ENCODE measurements around the gene CHD6.

The CHD6 gene

GRCh38 chr20:41470362-41471095 lies 147.6 kb downstream of the CHD6 start:
- DNase-seq (ENCODE audit: low read depth in 2 of 2): no peak

GRCh38 chr20:41469868-41470267 lies 148.3 kb downstream of the CHD6 start:
- no peak for DNase-seq (ENCODE audit: low read depth in 2 of 2)

GRCh38 chr20:41468994-41469600 lies 149.1 kb downstream of the CHD6 start:
- no peak for DNase-seq (ENCODE audit: low read depth in 2 of 2)

GRCh38 chr20:41467690-41468089 lies 150.5 kb downstream of the CHD6 start:
- no peak for DNase-seq (ENCODE audit: low read depth in 2 of 2)

- DNase-seq (ENCODE audit: low read depth in 2 of 2): no peak
Observed at GRCh38 chr20:41467220-41467619, 151.0 kb downstream of the CHD6 start.

GRCh38 chr20:41463567-41463966 lies 154.6 kb downstream of the CHD6 start:
- DNase-seq (ENCODE audit: low read depth in 2 of 2): no peak

GRCh38 chr20:41462372-41463161 lies 155.6 kb downstream of the CHD6 start:
- DNase-seq (ENCODE audit: low read depth in 2 of 2): no peak

GRCh38 chr20:41458761-41459160 lies 159.4 kb downstream of the CHD6 start:
- no peak for DNase-seq (ENCODE audit: low read depth in 2 of 2)

- no peak for DNase-seq (ENCODE audit: low read depth in 2 of 2)
Observed at GRCh38 chr20:41457173-41457857, 160.9 kb downstream of the CHD6 start.

GRCh38 chr20:41456351-41456750 lies 161.8 kb downstream of the CHD6 start:
- no peak for DNase-seq (ENCODE audit: low read depth in 2 of 2)

GRCh38 chr20:41454250-41454649 lies 163.9 kb downstream of the CHD6 start:
- DNase-seq (ENCODE audit: low read depth in 2 of 2): no peak

- DNase-seq (ENCODE audit: low read depth in 2 of 2): no peak
Observed at GRCh38 chr20:41453010-41453950, 164.9 kb downstream of the CHD6 start.

GRCh38 chr20:41452226-41452625 lies 166.0 kb downstream of the CHD6 start:
- DNase-seq (ENCODE audit: low read depth in 2 of 2): no peak

- DNase-seq (ENCODE audit: low read depth in 2 of 2): no peak
Observed at GRCh38 chr20:41447006-41447405, 171.2 kb downstream of the CHD6 start.

- no peak for DNase-seq (ENCODE audit: low read depth in 2 of 2)
Observed at GRCh38 chr20:41446456-41446855, 171.7 kb downstream of the CHD6 start.

GRCh38 chr20:41444821-41445220 lies 173.4 kb downstream of the CHD6 start:
- DNase-seq (ENCODE audit: low read depth in 2 of 2): no peak

GRCh38 chr20:41443691-41444090 lies 174.5 kb downstream of the CHD6 start:
- no peak for DNase-seq (ENCODE audit: low read depth in 2 of 2)

GRCh38 chr20:41440882-41441281 lies 177.3 kb downstream of the CHD6 start:
- DNase-seq (ENCODE audit: low read depth in 2 of 2): no peak

- DNase-seq (ENCODE audit: low read depth in 2 of 2): no peak
Observed at GRCh38 chr20:41437836-41438235, 180.3 kb downstream of the CHD6 start.

- DNase-seq (ENCODE audit: low read depth in 2 of 2): no peak
Observed at GRCh38 chr20:41436679-41437078, 181.5 kb downstream of the CHD6 start.

- DNase-seq (ENCODE audit: low read depth in 2 of 2): no peak
Observed at GRCh38 chr20:41433203-41433602, 185.0 kb downstream of the CHD6 start.
